Gastroesophageal sphincter (tissue), 3 donors: Measurements from ENCODE around the gene TAX1BP1.

ENCODE experiments used
- CTCF ChIP-seq, 4 experiments: fragments of 200-600 bp in 2 of 4; fragments of 450-650 bp in 2 of 4; sonication (generic) in 1 of 4; IDR thresholded peaks; one replicate each; pipeline ENCODE4 v1.5.1; 2017 to 2019; ENCODE audit warnings: antibody characterized with exemption in 4 of 4, mild to moderate bottlenecking in 2 of 4, moderate library complexity in 2 of 4
- EP300 ChIP-seq: sonication (generic); formaldehyde crosslinking; IDR thresholded peaks from one replicate; pipeline ENCODE4 v1.6.1; 2017; ENCODE audit warnings: antibody characterized with exemption, mild to moderate bottlenecking

DNA sequence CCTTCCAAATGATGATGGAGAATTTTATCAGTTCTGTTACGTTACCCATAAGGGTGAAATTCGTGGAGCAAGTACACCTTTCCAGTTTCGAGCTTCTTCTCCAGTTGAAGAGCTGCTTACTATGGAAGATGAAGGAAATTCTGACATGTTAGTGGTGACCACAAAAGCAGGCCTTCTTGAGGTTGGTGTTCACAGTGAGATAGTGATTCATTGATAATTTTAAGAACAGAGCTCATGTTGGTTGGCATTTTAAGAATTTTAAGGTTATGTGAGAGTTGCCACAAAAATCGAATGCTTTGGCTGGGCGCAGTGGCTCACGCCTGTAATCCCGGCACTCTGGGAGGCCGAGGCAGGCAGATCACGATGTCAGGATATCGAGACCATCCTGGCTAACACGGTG lies 25.9 kb downstream of the TAX1BP1 start:
- TF ChIP-seq CTCF (IDR thresholded peaks at IDR 0.05) (no peak), EP300 (no peak)
